ENCODE results near the gene SOX11.

The SOX11 gene

DNA sequence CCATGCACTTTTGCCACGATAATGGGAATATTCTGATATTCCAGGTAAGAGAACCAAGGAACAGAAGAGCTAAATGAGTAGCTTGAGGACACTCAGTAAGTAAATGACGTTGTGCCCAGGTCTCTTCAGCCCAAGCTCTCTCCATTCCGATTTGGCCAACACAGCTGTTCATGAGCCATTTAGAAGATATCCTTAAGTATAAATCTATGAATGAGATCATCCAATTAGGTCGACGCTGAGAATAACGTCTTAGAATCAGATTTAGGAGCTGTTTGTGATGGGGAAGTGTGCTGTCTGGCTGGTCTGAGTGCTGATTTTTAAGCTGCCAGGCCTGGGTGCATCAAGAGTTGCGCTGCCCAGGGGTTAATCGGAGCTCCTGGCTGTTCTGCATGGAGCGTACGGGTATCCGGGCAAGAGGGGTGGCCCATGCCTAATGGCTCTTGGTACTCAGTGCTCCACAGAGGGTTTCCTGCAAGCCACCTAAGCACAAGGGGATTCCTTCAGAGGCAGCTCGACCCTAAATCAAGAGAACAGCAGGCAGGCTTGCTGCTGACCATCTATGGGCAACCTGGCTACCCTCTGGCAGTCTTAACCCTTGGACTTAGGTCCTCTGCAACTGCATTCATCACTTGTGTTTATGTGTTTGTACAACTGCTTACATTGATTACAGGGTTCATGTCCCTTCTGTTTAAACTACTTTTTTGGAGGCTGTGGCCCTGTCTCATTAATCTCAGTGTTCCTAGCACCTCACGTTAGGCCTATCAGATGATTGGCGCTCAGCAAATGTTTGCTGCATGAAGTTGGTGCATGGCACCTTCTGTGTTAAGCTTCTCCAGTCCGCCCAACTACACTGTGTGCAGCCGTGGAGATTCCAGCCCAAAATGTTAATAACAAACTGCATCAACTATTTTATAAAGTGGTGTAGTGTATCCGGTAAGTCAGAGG lies 31.9 kb downstream of the SOX11 start:
- no peak for DNase-seq

DNA sequence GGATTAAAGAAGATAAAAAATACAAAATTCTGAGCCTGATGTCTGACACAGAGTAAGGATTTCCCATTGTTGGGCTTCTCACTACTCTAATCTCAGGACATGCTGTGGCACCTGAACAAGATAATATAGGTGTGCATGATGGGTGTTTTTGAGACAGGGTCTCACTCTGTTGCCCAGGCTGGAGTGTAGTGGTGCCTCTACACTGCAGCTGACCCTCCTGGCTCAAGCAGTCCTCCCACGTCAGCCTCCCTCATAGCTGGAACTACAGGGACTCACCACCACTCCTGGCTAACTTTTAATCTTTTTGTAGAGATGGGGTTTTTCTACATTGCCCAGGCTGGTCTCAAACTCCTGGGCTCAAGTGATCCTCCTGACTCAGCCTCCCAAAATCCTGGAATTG lies 32.9 kb downstream of the SOX11 start:
- no peak for DNase-seq

- DNase-seq: peak; percentile 80
Measured at GRCh38 chr2:5725794-5726463, 33.7 kb downstream of the SOX11 start.

DNA sequence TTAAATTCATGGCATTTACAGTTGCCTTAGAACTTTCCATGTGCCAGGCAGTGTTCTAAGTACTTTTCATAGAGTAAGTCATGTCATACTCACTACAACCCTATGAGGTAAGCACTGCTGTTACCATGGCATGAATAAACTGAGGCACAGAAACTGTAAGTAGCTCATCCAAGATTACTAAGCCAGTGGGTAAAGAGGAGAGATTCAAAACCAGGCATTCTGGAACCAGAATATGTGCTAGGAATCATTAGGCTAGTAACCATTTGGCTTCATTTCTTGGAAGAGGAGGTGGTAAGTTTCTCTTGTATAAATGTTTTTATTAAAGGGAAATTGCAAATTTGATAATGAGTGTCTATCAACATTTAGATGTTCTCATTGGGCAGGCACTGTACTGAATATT lies 35.1 kb downstream of the SOX11 start:
- DNase-seq: no peak

DNA sequence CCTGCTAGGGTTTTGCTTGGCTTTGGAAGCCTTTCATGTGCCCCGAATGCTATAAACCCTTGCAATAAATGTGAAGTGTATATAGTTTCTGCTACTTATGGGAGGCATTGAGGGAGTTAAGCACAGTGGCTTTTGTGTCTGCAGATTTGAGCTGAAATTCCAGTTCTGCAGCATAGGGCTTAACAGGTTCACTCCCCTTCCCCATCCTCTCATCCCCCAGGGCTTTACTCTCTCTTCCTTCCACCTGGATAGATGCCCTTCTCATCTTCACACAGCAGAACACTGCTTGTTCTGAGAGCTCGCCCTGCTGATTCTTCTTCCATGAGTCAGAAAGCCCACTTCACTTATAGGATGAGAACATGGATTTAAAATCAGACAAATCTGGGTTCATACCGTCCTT lies 37.2 kb downstream of the SOX11 start:
- DNase-seq: no peak

DNA sequence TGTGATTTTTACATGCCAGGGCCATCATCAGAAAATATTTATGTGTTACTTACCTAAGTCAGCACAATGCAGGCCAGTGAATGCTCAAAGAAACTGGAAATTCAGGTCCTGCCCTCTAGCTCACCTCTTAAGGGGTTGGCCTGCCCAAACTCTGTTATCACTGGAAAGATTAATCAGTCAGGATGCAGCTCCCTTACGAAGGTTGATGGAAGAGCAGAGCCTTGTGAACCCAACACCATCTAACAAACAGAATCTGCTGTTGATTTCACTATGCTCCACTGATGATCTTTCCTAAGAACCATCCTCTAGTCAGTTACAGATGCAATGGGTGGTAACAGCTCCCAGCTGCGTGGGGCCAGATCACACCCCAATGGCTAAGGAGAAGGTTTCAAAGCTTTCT lies 38.2 kb downstream of the SOX11 start:
- DNase-seq: no peak

DNA sequence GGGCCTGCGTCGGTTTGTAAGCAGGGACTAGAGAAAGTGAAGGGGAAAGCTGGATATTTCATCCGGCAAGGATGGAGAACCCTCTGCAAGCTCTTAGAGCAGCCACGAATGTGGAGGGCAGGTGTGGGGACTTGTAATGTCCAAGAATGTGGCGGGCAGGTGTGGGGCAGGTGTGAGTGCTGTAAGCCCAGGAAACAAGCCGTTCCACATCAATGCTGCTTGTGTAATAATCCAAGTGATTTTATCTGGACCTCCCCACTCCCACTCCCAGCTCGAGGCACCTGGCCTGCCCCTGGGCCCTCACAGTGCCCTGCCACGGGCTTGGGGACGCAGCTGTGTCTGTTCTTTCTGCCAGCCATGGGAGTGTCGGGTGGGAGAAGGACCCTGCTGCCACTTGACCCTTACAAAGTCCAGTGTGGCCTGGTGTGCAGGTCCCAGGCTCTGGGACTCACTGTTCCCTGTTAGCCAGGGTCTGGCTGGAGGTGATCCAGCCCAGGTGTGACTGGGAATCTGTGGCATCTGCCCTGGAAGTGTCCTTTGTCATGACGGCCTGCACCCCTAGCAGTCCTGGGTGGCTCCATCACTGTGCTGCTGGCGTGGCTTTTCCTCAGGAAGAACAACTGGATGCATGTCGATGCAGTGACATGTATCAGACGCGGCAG lies 42.8 kb downstream of the SOX11 start:
- DNase-seq: no peak

GRCh38 chr2:5735521-5735861 lies 43.3 kb downstream of the SOX11 start:
- no peak for DNase-seq

- DNase-seq: no peak
Measured at GRCh38 chr2:5736050-5736449, 43.9 kb downstream of the SOX11 start.

DNA sequence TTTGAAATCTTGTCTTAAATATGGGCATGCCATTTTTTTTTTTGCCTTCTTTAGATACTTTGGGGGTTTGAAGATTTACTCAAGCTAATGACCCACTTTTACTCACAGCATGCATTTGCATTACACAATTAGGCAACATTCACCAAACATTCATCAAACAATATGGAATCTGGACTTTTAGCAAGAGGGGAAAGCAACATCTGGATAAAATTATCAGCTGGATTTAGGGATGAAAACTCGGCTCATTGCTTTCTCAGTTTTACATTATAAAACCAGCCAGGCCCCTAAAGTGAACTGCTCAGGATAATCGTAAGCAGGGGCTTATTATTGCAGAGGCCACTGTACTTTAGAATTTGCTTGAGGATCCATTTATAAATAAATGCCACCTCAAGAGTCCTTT lies 44.7 kb downstream of the SOX11 start:
- DNase-seq: no peak

GRCh38 chr2:5740053-5740452 lies 47.9 kb downstream of the SOX11 start:
- no peak for DNase-seq

DNA sequence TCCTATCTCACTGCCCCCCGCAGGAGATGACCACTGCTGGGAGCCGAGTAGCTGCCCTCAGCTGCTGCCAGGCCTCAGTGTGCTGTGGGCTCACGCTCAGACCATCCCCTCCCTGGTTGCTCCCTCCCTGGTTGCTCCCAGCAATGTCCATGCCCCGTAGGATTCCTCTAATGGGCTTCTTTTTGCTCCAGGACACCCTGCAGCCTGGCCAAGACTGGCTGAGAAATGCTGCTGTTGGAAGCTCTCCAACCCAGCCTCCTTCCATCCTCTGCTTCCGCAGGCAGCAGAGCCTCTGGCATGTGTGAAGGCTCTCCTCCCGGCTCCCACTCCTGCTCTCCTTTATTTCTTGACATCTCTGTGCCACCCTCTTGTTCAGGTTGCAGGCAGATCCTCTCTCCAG lies 48.6 kb downstream of the SOX11 start:
- DNase-seq: no peak

DNA sequence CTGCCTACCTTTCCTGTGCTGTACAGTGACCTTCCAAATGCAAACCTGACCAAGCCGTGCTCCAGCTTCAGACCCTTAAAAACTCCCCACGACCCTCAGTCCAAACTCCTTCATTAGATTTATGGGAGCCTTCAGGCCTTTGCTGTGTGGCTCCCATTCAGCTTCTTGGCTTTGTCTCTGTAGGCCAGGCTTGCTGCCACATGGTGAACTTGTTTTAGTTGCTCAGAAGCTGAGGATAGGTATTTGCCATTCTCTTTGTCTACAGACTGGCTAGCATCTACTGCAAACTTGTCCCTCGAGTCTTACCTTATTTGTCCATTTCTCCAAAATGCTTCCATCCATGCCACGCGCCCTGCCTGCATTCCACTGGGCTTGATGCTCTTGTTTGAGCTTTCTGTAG lies 49.1 kb downstream of the SOX11 start:
- no peak for DNase-seq

DNA sequence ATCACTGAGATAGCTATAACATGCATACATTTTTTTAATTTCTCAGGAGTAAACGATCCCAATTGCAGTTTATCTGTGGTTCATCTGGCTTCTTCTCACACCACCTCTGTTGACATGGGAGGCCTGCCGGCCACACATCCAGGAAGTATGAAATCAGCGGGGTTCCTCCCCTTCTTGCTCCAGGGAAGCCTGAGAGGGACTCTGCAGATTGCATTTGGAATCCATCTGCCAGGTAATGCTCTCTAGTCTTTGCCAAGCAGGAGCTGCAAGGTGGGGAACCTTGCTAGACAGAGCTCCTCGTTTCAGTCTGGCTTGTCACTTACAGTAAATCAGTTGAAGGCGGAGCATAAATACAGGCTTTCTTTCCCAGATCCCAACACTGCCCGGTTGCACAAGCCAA lies 49.9 kb downstream of the SOX11 start:
- no peak for DNase-seq

- no peak for DNase-seq
Measured at GRCh38 chr2:5748391-5748790, 56.2 kb downstream of the SOX11 start.

GRCh38 chr2:5748946-5749345 lies 56.8 kb downstream of the SOX11 start:
- no peak for DNase-seq

GRCh38 chr2:5749347-5749746 lies 57.2 kb downstream of the SOX11 start:
- no peak for DNase-seq
